Smooth muscle cell of the brain vasculature (primary cell): ENCODE results near the gene LCN15.

ENCODE experiments used
- DNase-seq: peaks from one replicate; pipeline ENCODE4 v3.0.0-alpha.2; 2012; ENCODE audit warnings: low read depth, low spot score

The LCN15 gene

GRCh38 chr9:136740971-136741882 lies 23.1 kb downstream of the LCN15 start:
- DNase-seq, result no peak

GRCh38 chr9:136740491-136740890 lies 23.8 kb downstream of the LCN15 start:
- DNase-seq, result no peak

GRCh38 chr9:136740069-136740468 lies 24.2 kb downstream of the LCN15 start:
- no peak for DNase-seq

- DNase-seq, result no peak
Observed at GRCh38 chr9:136739509-136739908, 24.8 kb downstream of the LCN15 start.

GRCh38 chr9:136738960-136739359 lies 25.4 kb downstream of the LCN15 start:
- DNase-seq, result no peak

- no peak for DNase-seq
Observed at GRCh38 chr9:136735812-136736480, 28.4 kb downstream of the LCN15 start.

- no peak for DNase-seq
Observed at GRCh38 chr9:136734837-136735496, 29.4 kb downstream of the LCN15 start.

- DNase-seq, result no peak
Observed at GRCh38 chr9:136733611-136734010, 30.7 kb downstream of the LCN15 start.

- no peak for DNase-seq
Observed at GRCh38 chr9:136732444-136733178, 31.7 kb downstream of the LCN15 start.

- no peak for DNase-seq
Observed at GRCh38 chr9:136729926-136730325, 34.4 kb downstream of the LCN15 start.

GRCh38 chr9:136729144-136729543 lies 35.2 kb downstream of the LCN15 start:
- no peak for DNase-seq

GRCh38 chr9:136728548-136729123 lies 35.7 kb downstream of the LCN15 start:
- DNase-seq, result no peak

GRCh38 chr9:136728080-136728547 lies 36.2 kb downstream of the LCN15 start:
- DNase-seq, result peak; percentile 67

- DNase-seq, result no peak
Observed at GRCh38 chr9:136726631-136727191, 37.6 kb downstream of the LCN15 start.

- DNase-seq, result no peak
Observed at GRCh38 chr9:136726118-136726517, 38.2 kb downstream of the LCN15 start.

GRCh38 chr9:136725612-136726011 lies 38.7 kb downstream of the LCN15 start:
- no peak for DNase-seq

- no peak for DNase-seq
Observed at GRCh38 chr9:136724772-136725171, 39.5 kb downstream of the LCN15 start.

- DNase-seq, result no peak
Observed at GRCh38 chr9:136723989-136724388, 40.3 kb downstream of the LCN15 start.

- DNase-seq, result no peak
Observed at GRCh38 chr9:136723362-136723976, 40.8 kb downstream of the LCN15 start.

GRCh38 chr9:136722969-136723356 lies 41.4 kb downstream of the LCN15 start:
- DNase-seq, result no peak
